Activated gamma-delta T cell treated with anti-CD3 and anti-CD28 coated beads, Interleukin-2, amount 50 U/mL, for 16 hours (primary cell): ENCODE data around the gene TMEM175.

Source experiments
- DNase-seq: peaks from one replicate; pipeline ENCODE4 v3.0.0-alpha.2; 2020; ENCODE audit warnings: low read depth

The TMEM175 gene

DNA sequence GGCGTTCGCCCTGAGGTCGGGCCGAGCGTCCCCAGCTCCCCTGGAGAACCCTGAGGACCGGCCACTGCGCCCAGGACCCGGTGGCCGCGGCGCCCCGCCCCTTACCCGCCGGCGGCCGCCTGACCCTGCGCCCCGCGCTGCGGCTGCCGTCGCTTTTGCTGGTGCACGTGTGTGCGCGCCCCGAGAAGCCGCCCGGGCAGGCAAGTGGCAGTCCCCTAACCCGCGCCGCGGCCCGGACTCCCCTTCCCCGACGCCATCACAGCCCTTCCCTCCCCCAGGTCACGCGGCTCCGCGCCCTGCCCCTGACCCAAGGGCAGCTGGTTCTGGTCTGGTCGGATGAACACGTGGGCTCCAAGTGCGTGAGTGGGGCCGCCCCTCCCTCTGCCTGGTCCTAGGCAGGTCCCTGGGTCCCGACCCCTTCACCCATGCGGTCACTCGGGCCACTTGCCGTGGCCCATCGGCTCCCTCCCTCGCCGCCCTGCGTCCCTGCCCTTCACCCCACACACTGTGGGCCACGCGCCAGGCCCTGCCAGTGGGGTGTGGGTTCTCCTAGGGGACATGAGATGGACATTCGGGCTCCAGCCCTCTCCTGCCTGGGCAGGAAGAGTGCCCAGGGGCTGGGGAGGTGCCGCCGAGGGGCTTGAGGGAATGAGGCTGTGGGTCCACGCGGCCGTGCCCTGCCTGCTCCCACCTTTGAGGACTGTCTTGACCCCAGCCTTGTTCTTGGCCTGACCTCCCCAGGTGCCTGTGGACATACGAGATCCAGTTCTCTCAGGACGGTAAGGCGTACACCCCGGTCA lies 71.2 kb downstream of the TMEM175 start:
- DNase-seq: no peak

DNA sequence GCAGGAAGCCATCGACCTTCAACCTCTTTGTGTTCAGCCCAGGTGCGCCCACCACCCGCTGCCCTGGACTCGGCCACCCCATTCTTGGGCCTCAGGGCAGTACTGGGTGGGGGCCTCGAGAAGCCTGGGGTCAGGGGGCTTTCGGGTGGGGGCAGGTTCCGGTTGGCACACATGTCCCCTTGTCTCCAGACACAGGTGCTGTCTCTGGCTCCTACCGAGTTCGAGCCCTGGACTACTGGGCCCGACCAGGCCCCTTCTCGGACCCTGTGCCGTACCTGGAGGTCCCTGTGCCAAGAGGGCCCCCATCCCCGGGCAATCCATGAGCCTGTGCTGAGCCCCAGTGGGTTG lies 71.8 kb downstream of the TMEM175 start:
- DNase-seq: no peak

DNA sequence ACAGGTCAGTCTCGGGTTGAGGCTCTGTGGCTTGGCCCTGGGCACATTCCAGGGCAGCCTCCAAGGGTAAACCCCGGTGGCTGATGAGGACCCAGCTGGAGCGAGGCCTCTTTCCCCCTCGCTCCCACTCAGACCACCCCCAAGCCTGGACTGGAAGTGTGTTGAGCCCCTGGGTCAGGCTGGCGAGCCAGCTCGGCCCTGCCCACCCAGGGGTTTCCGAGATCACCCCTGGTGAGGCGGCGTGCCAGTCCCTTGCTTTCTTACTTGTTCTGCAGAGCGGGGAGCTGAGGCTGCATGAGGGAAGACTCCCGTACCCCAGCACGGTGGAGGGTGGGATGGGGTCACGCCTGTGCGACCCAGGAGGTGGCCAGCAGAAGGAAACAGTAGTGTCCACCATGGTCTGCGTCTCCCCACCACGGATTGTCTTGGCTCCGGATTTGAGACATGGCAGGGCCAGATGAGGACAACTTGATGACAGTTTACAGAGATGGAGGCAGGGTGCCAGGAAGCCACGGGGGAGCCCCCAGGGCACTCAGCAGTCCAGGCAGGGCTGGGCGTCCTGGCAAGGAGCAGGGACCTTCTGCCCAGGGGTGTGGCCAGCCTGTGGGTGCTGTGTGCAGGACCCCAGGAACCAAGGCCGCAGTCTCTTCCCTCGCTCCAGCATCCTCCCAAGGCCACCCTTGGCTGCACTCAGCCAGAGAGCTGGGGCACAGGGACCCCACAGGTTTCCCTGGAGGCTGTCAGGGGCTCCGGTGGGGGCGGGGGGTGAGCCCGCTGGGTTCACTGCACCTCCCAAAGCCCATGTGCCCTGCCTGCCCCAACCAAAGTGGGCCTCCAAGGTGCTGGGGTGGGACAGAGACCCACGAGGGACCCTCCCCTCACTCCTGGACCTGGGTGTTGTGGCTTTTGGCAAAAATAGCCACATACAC lies 72.6 kb downstream of the TMEM175 start:
- no peak for DNase-seq

DNA sequence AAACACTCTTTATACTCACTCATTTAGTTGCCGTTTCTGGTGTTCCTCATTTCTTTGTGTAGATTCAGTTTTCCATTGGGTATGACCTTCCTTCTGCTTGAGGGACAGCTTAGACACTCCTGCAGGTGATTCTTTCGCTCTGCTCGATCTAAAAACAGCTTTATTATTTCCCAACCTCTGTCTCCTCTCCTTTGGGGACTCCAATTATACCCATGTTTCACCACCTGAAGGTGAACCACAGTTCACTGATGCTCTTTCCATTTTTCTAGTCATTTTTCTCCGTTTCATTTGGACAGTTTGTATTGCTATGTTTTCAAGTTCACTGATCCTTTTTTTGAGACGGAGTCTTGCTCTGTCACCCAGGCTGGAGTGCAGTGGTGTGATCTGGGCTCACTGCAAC lies 74.6 kb downstream of the TMEM175 start:
- DNase-seq: no peak
